ENCODE data around the gene IVNS1ABP. TPM values are rescaled to one million over a fixed set of nuclear protein-coding genes. Genes with fewer than 3 reads are reported as not detected.

Gene IVNS1ABP
- total RNA-seq, 1 experiment from 2014 or later = 57.9 TPM

- no TSS peak for BruUV-seq (replicated peaks)
- Histone ChIP-seq H3K9ac (ENCODE audit: low read length) (no peak overlapping the region), H3K36me3 (ENCODE audit: control insufficient read depth in 1 of 2, insufficient read depth in 2 of 2, low read length in 2 of 2) (no peaks in the 10 kb centered on the region), H3K4me1 (ENCODE audit: control insufficient read depth in 1 of 2, insufficient read depth in 2 of 2, low read length in 2 of 2) (no peaks in the 10 kb centered on the region), H4K20me1 (ENCODE audit: insufficient read depth) (no peaks in the 10 kb centered on the region), H2AFZ (ENCODE audit: low read depth, low read length, poor library complexity, severe bottlenecking) (no peak overlapping the region), H3K27ac (ENCODE audit: low read depth, low read length) (no peak overlapping the region), H3K9me3 (ENCODE audit: control insufficient read depth in 1 of 2, insufficient read depth in 1 of 2, low read depth in 1 of 2, low read length in 2 of 2) (no peaks in the 10 kb centered on the region), H3K4me2 (ENCODE audit: low read length) (no peak overlapping the region), H3K4me3 (replicated peaks in 1 of 2; ENCODE audit: low read depth in 1 of 2, low read length in 2 of 2) (no peak overlapping the region), H3K79me2 (ENCODE audit: insufficient read depth, low read length) (no peaks in the 10 kb centered on the region), H3K9me2 (ENCODE audit: insufficient read depth) (no peaks in the 10 kb centered on the region), H3K27me3 (ENCODE audit: insufficient read depth, low read length) (no peaks in the 10 kb centered on the region)
- TF ChIP-seq YY1 (IDR thresholded peaks at IDR 0.05; ENCODE audit: extremely low read depth, insufficient replicate concordance, low read depth, low read length) = no peak
- no peak for TF ChIP-seq EGR1 (IDR thresholded peaks at IDR 0.05; ENCODE audit: low read depth)
- TF ChIP-seq EZH2 (IDR thresholded peaks at IDR 0.05) = no peak
- DNase-seq (ENCODE audit: low read depth, low spot score) (no peak), ATAC-seq (no peak)
- intact Hi-C loops (cut with micrococcal nuclease) = no loop called here
- RAD21 ChIA-PET (ENCODE audit: low non-redundant PET in 1 of 2, low total read pairs in 2 of 2, uncharacterized antibody in 2 of 2, unreplicated experiment in 2 of 2) = no interaction called here
- CTCF ChIA-PET = no interaction called here
- POLR2A ChIA-PET = interaction anchor here (1.2 kb wide), 1 partner anchor 52 kb away, joined by 3 read pairs; the partner anchor contains the start of gene IVNS1ABP
Observed at GRCh38 chr1:185265314-185265713, 51.7 kb downstream of the IVNS1ABP start.

DNA sequence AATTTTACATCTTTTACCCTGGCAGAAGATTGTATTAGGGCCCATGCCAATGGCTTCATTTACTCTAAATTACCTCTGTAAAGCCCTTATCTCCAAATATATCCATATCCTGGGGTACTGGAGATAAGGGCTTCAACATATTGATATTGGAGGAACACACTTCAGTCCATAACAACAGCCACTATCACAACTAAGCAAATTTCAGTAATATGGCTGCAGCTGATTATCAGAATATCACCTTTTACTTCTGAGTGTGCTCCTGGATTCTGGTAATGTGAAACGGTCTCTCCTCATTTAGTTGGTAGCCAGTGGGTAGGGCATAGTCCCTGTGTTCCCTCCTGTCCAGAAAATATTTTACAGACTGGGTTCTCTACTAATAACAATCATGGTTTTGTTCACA, 53.3 kb downstream of the IVNS1ABP start:
- Histone ChIP-seq H3K4me2 (ENCODE audit: low read length) (no peak overlapping the region), H2AFZ (ENCODE audit: low read depth, low read length, poor library complexity, severe bottlenecking) (no peak overlapping the region), H3K27me3 (ENCODE audit: insufficient read depth, low read length) (no peaks in the 10 kb centered on the region), H3K9ac (ENCODE audit: low read length) (no peak overlapping the region), H3K9me2 (ENCODE audit: insufficient read depth) (no peaks in the 10 kb centered on the region), H4K20me1 (ENCODE audit: insufficient read depth) (no peaks in the 10 kb centered on the region), H3K4me3 (replicated peaks in 1 of 2; ENCODE audit: low read depth in 1 of 2, low read length in 2 of 2) (no peak overlapping the region), H3K79me2 (ENCODE audit: insufficient read depth, low read length) (no peaks in the 10 kb centered on the region), H3K27ac (ENCODE audit: low read depth, low read length) (no peak overlapping the region), H3K4me1 (ENCODE audit: control insufficient read depth in 1 of 2, insufficient read depth in 2 of 2, low read length in 2 of 2) (no peaks in the 10 kb centered on the region), H3K9me3 (ENCODE audit: control insufficient read depth in 1 of 2, insufficient read depth in 1 of 2, low read depth in 1 of 2, low read length in 2 of 2) (no peaks in the 10 kb centered on the region), H3K36me3 (ENCODE audit: control insufficient read depth in 1 of 2, insufficient read depth in 2 of 2, low read length in 2 of 2) (no peaks in the 10 kb centered on the region)
- intact Hi-C loops (cut with micrococcal nuclease) = no loop called here
- ATAC-seq = no peak
- DNase-seq (ENCODE audit: low read depth, low spot score) = no peak
- POLR2A ChIA-PET = no interaction called here
- TF ChIP-seq ELF1 (IDR thresholded peaks at IDR 0.05; ENCODE audit: borderline replicate concordance, low read depth) = no peak
- TF ChIP-seq YY1 (IDR thresholded peaks at IDR 0.05; ENCODE audit: extremely low read depth, insufficient replicate concordance, low read depth, low read length) = no peak
- TF ChIP-seq CEBPB (IDR thresholded peaks at IDR 0.05; ENCODE audit: low read depth) = no peak
- no peak for TF ChIP-seq ZFX (IDR thresholded peaks at IDR 0.05)
- no peak for TF ChIP-seq EGR1 (IDR thresholded peaks at IDR 0.05; ENCODE audit: low read depth)
- TF ChIP-seq CBX3 (IDR thresholded peaks at IDR 0.05; ENCODE audit: low read depth) = no peak
- TF ChIP-seq JUND (IDR thresholded peaks at IDR 0.05) = no peak
- TF ChIP-seq, protein P1, sequence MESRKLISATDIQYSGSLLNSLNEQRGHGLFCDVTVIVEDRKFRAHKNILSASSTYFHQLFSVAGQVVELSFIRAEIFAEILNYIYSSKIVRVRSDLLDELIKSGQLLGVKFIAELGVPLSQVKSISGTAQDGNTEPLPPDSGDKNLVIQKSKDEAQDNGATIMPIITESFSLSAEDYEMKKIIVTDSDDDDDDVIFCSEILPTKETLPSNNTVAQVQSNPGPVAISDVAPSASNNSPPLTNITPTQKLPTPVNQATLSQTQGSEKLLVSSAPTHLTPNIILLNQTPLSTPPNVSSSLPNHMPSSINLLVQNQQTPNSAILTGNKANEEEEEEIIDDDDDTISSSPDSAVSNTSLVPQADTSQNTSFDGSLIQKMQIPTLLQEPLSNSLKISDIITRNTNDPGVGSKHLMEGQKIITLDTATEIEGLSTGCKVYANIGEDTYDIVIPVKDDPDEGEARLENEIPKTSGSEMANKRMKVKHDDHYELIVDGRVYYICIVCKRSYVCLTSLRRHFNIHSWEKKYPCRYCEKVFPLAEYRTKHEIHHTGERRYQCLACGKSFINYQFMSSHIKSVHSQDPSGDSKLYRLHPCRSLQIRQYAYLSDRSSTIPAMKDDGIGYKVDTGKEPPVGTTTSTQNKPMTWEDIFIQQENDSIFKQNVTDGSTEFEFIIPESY (IDR thresholded peaks at IDR 0.05; ENCODE audit: extremely low read depth, insufficient replicate concordance, low read length) = no peak
- TF ChIP-seq FOSL1 (IDR thresholded peaks at IDR 0.05; ENCODE audit: low read depth) = no peak
- no peak for TF ChIP-seq RAD21 (IDR thresholded peaks at IDR 0.05; ENCODE audit: low read depth)
- CTCF ChIA-PET = no interaction called here
- no TSS peak for BruUV-seq (replicated peaks)
- RAD21 ChIA-PET (ENCODE audit: low non-redundant PET in 1 of 2, low total read pairs in 2 of 2, uncharacterized antibody in 2 of 2, unreplicated experiment in 2 of 2) = no interaction called here

Data from HCT116 (cell line).